ENCODE data around the gene ZFAND3.

ZFAND3 gene

GRCh38 chr6:38194282-38194572 is 374.7 kb downstream of the ZFAND3 start:
- no peak overlapping the region for H2AK5ac ChIP-seq (ENCODE audit: low read length, severe bottlenecking)
- H2AFZ ChIP-seq (ENCODE audit: low read depth, low read length): no peak overlapping the region
- H2BK15ac ChIP-seq (ENCODE audit: low read depth, poor library complexity, severe bottlenecking): no peak overlapping the region
- H3K23ac ChIP-seq (ENCODE audit: low read length in 2 of 2): no peak overlapping the region
- no peak overlapping the region for H3K4me3 ChIP-seq (ENCODE audit: insufficient read depth in 1 of 2, low read depth in 1 of 2, low read length in 2 of 2)
- H2BK120ac ChIP-seq (ENCODE audit: low read depth, low read length): no peak overlapping the region
- no peaks in the 10 kb centered on the region for H3K27me3 ChIP-seq (ENCODE audit: control insufficient read depth in 1 of 2, insufficient read depth in 1 of 2, low read length in 2 of 2)
- H4K91ac ChIP-seq (ENCODE audit: low read length): no peak overlapping the region
- peaks cover 0 to 4% of the 10 kb centered on the region in 2 experiments for H3K36me3 ChIP-seq (ENCODE audit: control insufficient read depth in 1 of 2, insufficient read depth in 2 of 2, low read depth in 1 of 2, low read length in 2 of 2)
- peaks cover 2% of the 10 kb centered on the region for H3K79me1 ChIP-seq (replicated peaks; ENCODE audit: low read length, poor library complexity, severe bottlenecking)
- H2BK12ac ChIP-seq (ENCODE audit: low read length in 2 of 2): no peak overlapping the region
- WGBS: 95% methylated on average over 2 of the region's 2 CpGs
- H3K9ac ChIP-seq (ENCODE audit: low read length): no peak overlapping the region
- no peak overlapping the region for H3K4ac ChIP-seq (ENCODE audit: low read depth in 1 of 2, low read length in 2 of 2)
- no peak overlapping the region for H3K14ac ChIP-seq (ENCODE audit: low read length in 2 of 2)
- H3K4me1 ChIP-seq (ENCODE audit: control insufficient read depth, insufficient read depth, low read depth, low read length): peaks cover 7% of the 10 kb centered on the region
- H3K4me2 ChIP-seq (ENCODE audit: low read length, poor library complexity, severe bottlenecking): no peak overlapping the region
- H2BK5ac ChIP-seq (ENCODE audit: low read depth, low read length, poor library complexity, severe bottlenecking): no peak overlapping the region
- no peak overlapping the region for H3K27ac ChIP-seq (ENCODE audit: low read length, poor library complexity, severe bottlenecking)
- no peak overlapping the region for H4K8ac ChIP-seq (ENCODE audit: low read length)
- no peak for DNase-seq
- H3K9me3 ChIP-seq (ENCODE audit: control insufficient read depth, low read length): no peaks in the 10 kb centered on the region
- no peak overlapping the region for H3K18ac ChIP-seq (ENCODE audit: low read depth in 1 of 2, low read length in 2 of 2)

GRCh38 chr6:38194589-38194988 is 375.1 kb downstream of the ZFAND3 start:
- peaks cover 2% of the 10 kb centered on the region for H3K79me1 ChIP-seq (replicated peaks; ENCODE audit: low read length, poor library complexity, severe bottlenecking)
- no peak overlapping the region for H3K23ac ChIP-seq (ENCODE audit: low read length in 2 of 2)
- no peak overlapping the region for H3K14ac ChIP-seq (ENCODE audit: low read length in 2 of 2)
- WGBS: 100% methylated on average over 3 of the region's 7 CpGs
- H3K4me1 ChIP-seq (ENCODE audit: control insufficient read depth, insufficient read depth, low read depth, low read length): peaks cover 7% of the 10 kb centered on the region
- H3K27ac ChIP-seq (ENCODE audit: low read length, poor library complexity, severe bottlenecking): no peak overlapping the region
- DNase-seq: no peak
- H3K4me2 ChIP-seq (ENCODE audit: low read length, poor library complexity, severe bottlenecking): no peak overlapping the region
- H3K4ac ChIP-seq (ENCODE audit: low read depth in 1 of 2, low read length in 2 of 2): no peak overlapping the region
- H3K27me3 ChIP-seq (ENCODE audit: control insufficient read depth in 1 of 2, insufficient read depth in 1 of 2, low read length in 2 of 2): no peaks in the 10 kb centered on the region
- no peak overlapping the region for H2BK12ac ChIP-seq (ENCODE audit: low read length in 2 of 2)
- no peak overlapping the region for H2AFZ ChIP-seq (ENCODE audit: low read depth, low read length)
- H2BK120ac ChIP-seq (ENCODE audit: low read depth, low read length): no peak overlapping the region
- H2BK15ac ChIP-seq (ENCODE audit: low read depth, poor library complexity, severe bottlenecking): no peak overlapping the region
- H2BK5ac ChIP-seq (ENCODE audit: low read depth, low read length, poor library complexity, severe bottlenecking): no peak overlapping the region
- H3K4me3 ChIP-seq (ENCODE audit: insufficient read depth in 1 of 2, low read depth in 1 of 2, low read length in 2 of 2): peak overlapping the region in 1 of 2 experiments; percentile 18
- H4K8ac ChIP-seq (ENCODE audit: low read length): no peak overlapping the region
- peaks cover 0 to 4% of the 10 kb centered on the region in 2 experiments for H3K36me3 ChIP-seq (ENCODE audit: control insufficient read depth in 1 of 2, insufficient read depth in 2 of 2, low read depth in 1 of 2, low read length in 2 of 2)
- H2AK5ac ChIP-seq (ENCODE audit: low read length, severe bottlenecking): no peak overlapping the region
- no peak overlapping the region for H4K91ac ChIP-seq (ENCODE audit: low read length)
- no peak overlapping the region for H3K18ac ChIP-seq (ENCODE audit: low read depth in 1 of 2, low read length in 2 of 2)
- H3K9ac ChIP-seq (ENCODE audit: low read length): no peak overlapping the region
- no peaks in the 10 kb centered on the region for H3K9me3 ChIP-seq (ENCODE audit: control insufficient read depth, low read length)

- H3K36me3 ChIP-seq (ENCODE audit: control insufficient read depth in 1 of 2, insufficient read depth in 2 of 2, low read depth in 1 of 2, low read length in 2 of 2): peaks cover 0 to 4% of the 10 kb centered on the region in 2 experiments
- H4K8ac ChIP-seq (ENCODE audit: low read length): no peak overlapping the region
- H3K9me3 ChIP-seq (ENCODE audit: control insufficient read depth, low read length): no peaks in the 10 kb centered on the region
- no peak overlapping the region for H3K4me3 ChIP-seq (ENCODE audit: insufficient read depth in 1 of 2, low read depth in 1 of 2, low read length in 2 of 2)
- no peak overlapping the region for H3K4ac ChIP-seq (ENCODE audit: low read depth in 1 of 2, low read length in 2 of 2)
- H3K23ac ChIP-seq (ENCODE audit: low read length in 2 of 2): no peak overlapping the region
- H3K14ac ChIP-seq (ENCODE audit: low read length in 2 of 2): no peak overlapping the region
- H2AK5ac ChIP-seq (ENCODE audit: low read length, severe bottlenecking): no peak overlapping the region
- H4K91ac ChIP-seq (ENCODE audit: low read length): no peak overlapping the region
- H2AFZ ChIP-seq (ENCODE audit: low read depth, low read length): no peak overlapping the region
- no peak overlapping the region for H2BK12ac ChIP-seq (ENCODE audit: low read length in 2 of 2)
- no peak overlapping the region for H3K27ac ChIP-seq (ENCODE audit: low read length, poor library complexity, severe bottlenecking)
- H3K9ac ChIP-seq (ENCODE audit: low read length): no peak overlapping the region
- peaks cover 7% of the 10 kb centered on the region for H3K4me1 ChIP-seq (ENCODE audit: control insufficient read depth, insufficient read depth, low read depth, low read length)
- H2BK5ac ChIP-seq (ENCODE audit: low read depth, low read length, poor library complexity, severe bottlenecking): no peak overlapping the region
- H3K18ac ChIP-seq (ENCODE audit: low read depth in 1 of 2, low read length in 2 of 2): no peak overlapping the region
- no peak overlapping the region for H3K4me2 ChIP-seq (ENCODE audit: low read length, poor library complexity, severe bottlenecking)
- no peaks in the 10 kb centered on the region for H3K27me3 ChIP-seq (ENCODE audit: control insufficient read depth in 1 of 2, insufficient read depth in 1 of 2, low read length in 2 of 2)
- peaks cover 3% of the 10 kb centered on the region for H3K79me1 ChIP-seq (replicated peaks; ENCODE audit: low read length, poor library complexity, severe bottlenecking)
- WGBS: 100% methylated on average over 3 of the region's 5 CpGs
- no peak overlapping the region for H2BK120ac ChIP-seq (ENCODE audit: low read depth, low read length)
- H2BK15ac ChIP-seq (ENCODE audit: low read depth, poor library complexity, severe bottlenecking): no peak overlapping the region
- DNase-seq: no peak
These were observed 375.6 kb downstream of the ZFAND3 start for GRCh38 chr6:38195113-38195635.

DNA sequence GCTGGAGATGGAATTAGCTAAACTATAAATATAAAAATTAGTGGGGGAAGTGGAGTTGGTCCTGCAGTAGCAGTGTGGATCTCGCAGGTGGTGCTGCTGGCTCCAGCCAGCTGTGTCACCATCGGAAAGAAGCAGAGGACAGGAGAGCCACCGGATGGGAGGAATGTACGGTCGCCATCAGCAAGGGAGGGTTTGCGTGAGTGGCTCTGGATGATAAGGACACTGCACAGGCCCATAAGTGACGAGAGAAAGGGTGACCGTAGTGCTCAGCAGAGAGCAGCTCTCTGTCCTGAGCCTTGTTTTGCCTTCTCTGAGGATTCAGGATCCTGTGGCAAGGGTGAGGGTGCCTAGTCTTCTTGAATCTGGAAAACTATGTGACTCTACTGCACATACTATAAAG is 378.7 kb downstream of the ZFAND3 start:
- Histone ChIP-seq H3K14ac (ENCODE audit: low read length in 2 of 2) (no peak overlapping the region), H3K18ac (ENCODE audit: low read depth in 1 of 2, low read length in 2 of 2) (no peak overlapping the region), H2BK5ac (ENCODE audit: low read depth, low read length, poor library complexity, severe bottlenecking) (no peak overlapping the region), H3K9ac (ENCODE audit: low read length) (no peak overlapping the region), H3K9me3 (ENCODE audit: control insufficient read depth, low read length) (no peaks in the 10 kb centered on the region), H3K27ac (ENCODE audit: low read length, poor library complexity, severe bottlenecking) (no peak overlapping the region), H2BK120ac (ENCODE audit: low read depth, low read length) (no peak overlapping the region), H2BK15ac (ENCODE audit: low read depth, poor library complexity, severe bottlenecking) (no peak overlapping the region), H4K8ac (ENCODE audit: low read length) (no peak overlapping the region), H3K79me1 (replicated peaks; ENCODE audit: low read length, poor library complexity, severe bottlenecking) (peaks cover 3% of the 10 kb centered on the region), H4K91ac (ENCODE audit: low read length) (no peak overlapping the region), H2AK5ac (ENCODE audit: low read length, severe bottlenecking) (no peak overlapping the region), H3K27me3 (ENCODE audit: control insufficient read depth in 1 of 2, insufficient read depth in 1 of 2, low read length in 2 of 2) (no peaks in the 10 kb centered on the region), H2BK12ac (ENCODE audit: low read length in 2 of 2) (no peak overlapping the region), H3K23ac (ENCODE audit: low read length in 2 of 2) (no peak overlapping the region), H3K4ac (ENCODE audit: low read depth in 1 of 2, low read length in 2 of 2) (no peak overlapping the region), H3K4me3 (ENCODE audit: insufficient read depth in 1 of 2, low read depth in 1 of 2, low read length in 2 of 2) (no peak overlapping the region), H3K4me1 (ENCODE audit: control insufficient read depth, insufficient read depth, low read depth, low read length) (peaks cover 2% of the 10 kb centered on the region), H2AFZ (ENCODE audit: low read depth, low read length) (no peak overlapping the region), H3K36me3 (ENCODE audit: control insufficient read depth in 1 of 2, insufficient read depth in 2 of 2, low read depth in 1 of 2, low read length in 2 of 2) (no peaks in the 10 kb centered on the region), H3K4me2 (ENCODE audit: low read length, poor library complexity, severe bottlenecking) (no peak overlapping the region)
- DNase-seq: no peak
- WGBS: 88% methylated on average over 8 of the region's 8 CpGs
